K562 (cell line): ENCODE data around the gene ENTR1. TPM values are rescaled to one million over a fixed set of nuclear protein-coding genes. Genes with fewer than 3 reads are reported as not detected.
A peak's percentile ranks its signal among the peaks of the same experiment; 100 is the strongest.

Source experiments
- ADNP ChIP-seq: fragments of 200-800 bp; sonication (Bioruptor generic); IDR thresholded peaks from 2 replicates; pipeline ENCODE4 v1.6.1; 2016; ENCODE audit warnings: missing genetic modification characterization, missing compliant biosample characterization
- DMBX1 ChIP-seq: fragments of 250-450 bp; sonication (Bioruptor Pico); IDR thresholded peaks from 2 replicates; pipeline ENCODE4 v1.8.0; 2022; ENCODE audit warnings: inconsistent platforms, mild to moderate bottlenecking, moderate library complexity, borderline replicate concordance
- HINFP ChIP-seq: fragments of 450-650 bp; conservative IDR thresholded peaks from 2 replicates; pipeline ENCODE4 v1.6.1; 2016; ENCODE audit warnings: missing genetic modification characterization, low read depth, mild to moderate bottlenecking, control low read depth, missing compliant biosample characterization
- MAFG ChIP-seq: fragments of 450-650 bp; conservative IDR thresholded peaks from 2 replicates; pipeline ENCODE4 v1.6.1; 2016; ENCODE audit warnings: missing genetic modification characterization, missing compliant biosample characterization
- MAX ChIP-seq: sonication (generic); formaldehyde crosslinking; IDR thresholded peaks from 2 replicates; pipeline ENCODE4 v1.9.0; 2022; ENCODE audit warnings: mild to moderate bottlenecking, missing genetic modification reagents
- MNT ChIP-seq, 2 experiments: fragments of 450-650 bp; conservative IDR thresholded peaks; 2 replicates each; pipeline ENCODE4 v1.6.1; 2017; ENCODE audit warnings: mild to moderate bottlenecking in 2 of 2, moderate library complexity in 2 of 2
- MYC ChIP-seq, 2 experiments: fragments of 250-450 bp in 1 of 2; sonication (Bioruptor Pico) in 1 of 2; IDR thresholded peaks; 2 replicates each; pipeline versions ENCODE4 v1.5.1 to v1.6.1; 2012 to 2021; ENCODE audit warnings: low read depth in 2 of 2, borderline replicate concordance in 1 of 2, improper control_type of control experiment in 1 of 2, low read length in 1 of 2, mild to moderate bottlenecking in 1 of 2, moderate library complexity in 1 of 2
- RAD21 ChIP-seq, 2 experiments: fragments of 250-450 bp in 1 of 2; fragments of 450-650 bp in 1 of 2; sonication (Bioruptor Pico) in 1 of 2; formaldehyde crosslinking in 1 of 2; IDR thresholded peaks in 1 of 2; conservative IDR thresholded peaks in 1 of 2; 2 replicates each; pipeline versions ENCODE4 v1.4.0 to v1.8.0; 2020 to 2022; ENCODE audit warnings: mild to moderate bottlenecking in 2 of 2, moderate library complexity in 1 of 2
- STAT5A ChIP-seq: IDR thresholded peaks from 2 replicates; pipeline ENCODE4 v1.6.1; 2012; ENCODE audit warnings: low read length, inconsistent platforms, borderline replicate concordance
- TCF7L2 ChIP-seq: fragments of 150-350 bp; IDR thresholded peaks from 2 replicates; pipeline ENCODE4 v1.6.1; 2016; ENCODE audit warnings: low read depth, mild to moderate bottlenecking, low read length, moderate library complexity
- ZBTB1 ChIP-seq: sonication (generic); formaldehyde crosslinking; IDR thresholded peaks from 2 replicates; pipeline ENCODE4 v1.8.1; 2023; ENCODE audit warnings: missing genetic modification reagents, low read depth, mild to moderate bottlenecking, borderline replicate concordance
- ZFP36 ChIP-seq: fragments of 150-350 bp; IDR thresholded peaks from 2 replicates; pipeline ENCODE4 v1.6.1; 2018; ENCODE audit warnings: low read length, low read depth; ENCODE audit not compliant: partially characterized antibody
- ZNF609 ChIP-seq: sonication (generic); formaldehyde crosslinking; IDR thresholded peaks from 2 replicates; pipeline ENCODE4 v1.8.1; 2023; ENCODE audit warnings: missing genetic modification reagents, mild to moderate bottlenecking, borderline replicate concordance
- polyA plus RNA-seq, 8 experiments: library from polyadenylated mRNA; depleted of rRNA in 4 of 8; stranded (reverse) in 5 of 8; unstranded in 3 of 8; fragments of >200 nt; fragmentation: Nextera tagmentation in 2 of 8; fragmentation: Illumina TruSeq in 1 of 8; extraction: Ambion mirVana in 2 of 8; extraction: Trizol in 1 of 8; gene quantifications; 2 replicates each; pipeline versions ENCODE4 v1.2.1 to v1.2.3, GENCODE V29; 2011 to 2014; ENCODE audit warnings: inconsistent platforms in 1 of 8, missing spikeins in 1 of 8
- total RNA-seq, 7 experiments: library from RNA; depleted of rRNA in 6 of 7; stranded (reverse); fragments of >200 nt in 6 of 7; fragmentation: Illumina TruSeq in 2 of 7; extraction: Trizol in 2 of 7; gene quantifications; 2 replicates each; pipeline versions ENCODE4 v1.2.1 to v1.2.3, GENCODE V29; 2011 to 2021; ENCODE audit warnings: low replicate concordance in 1 of 7
- TF ChIP-seq, protein P1 (sequence below), 2 experiments: fragments of 200-800 bp in 1 of 2; sonication (Bioruptor generic) in 1 of 2; sonication (generic) in 1 of 2; formaldehyde crosslinking in 1 of 2; IDR thresholded peaks in 1 of 2; conservative IDR thresholded peaks in 1 of 2; 2 replicates each; pipeline versions ENCODE4 v1.5.0 to v1.6.1; 2016 to 2020; ENCODE audit warnings: missing compliant biosample characterization in 1 of 2, missing genetic modification characterization in 1 of 2, missing genetic modification reagents in 1 of 2

Gene ENTR1
- total and polyA plus RNA-seq, 9 of the 15 experiments (the other 6 are each of a cell fraction or from before 2014, with no cell fraction given), result 6.7 to 106 (median 72.6) TPM

DNA sequence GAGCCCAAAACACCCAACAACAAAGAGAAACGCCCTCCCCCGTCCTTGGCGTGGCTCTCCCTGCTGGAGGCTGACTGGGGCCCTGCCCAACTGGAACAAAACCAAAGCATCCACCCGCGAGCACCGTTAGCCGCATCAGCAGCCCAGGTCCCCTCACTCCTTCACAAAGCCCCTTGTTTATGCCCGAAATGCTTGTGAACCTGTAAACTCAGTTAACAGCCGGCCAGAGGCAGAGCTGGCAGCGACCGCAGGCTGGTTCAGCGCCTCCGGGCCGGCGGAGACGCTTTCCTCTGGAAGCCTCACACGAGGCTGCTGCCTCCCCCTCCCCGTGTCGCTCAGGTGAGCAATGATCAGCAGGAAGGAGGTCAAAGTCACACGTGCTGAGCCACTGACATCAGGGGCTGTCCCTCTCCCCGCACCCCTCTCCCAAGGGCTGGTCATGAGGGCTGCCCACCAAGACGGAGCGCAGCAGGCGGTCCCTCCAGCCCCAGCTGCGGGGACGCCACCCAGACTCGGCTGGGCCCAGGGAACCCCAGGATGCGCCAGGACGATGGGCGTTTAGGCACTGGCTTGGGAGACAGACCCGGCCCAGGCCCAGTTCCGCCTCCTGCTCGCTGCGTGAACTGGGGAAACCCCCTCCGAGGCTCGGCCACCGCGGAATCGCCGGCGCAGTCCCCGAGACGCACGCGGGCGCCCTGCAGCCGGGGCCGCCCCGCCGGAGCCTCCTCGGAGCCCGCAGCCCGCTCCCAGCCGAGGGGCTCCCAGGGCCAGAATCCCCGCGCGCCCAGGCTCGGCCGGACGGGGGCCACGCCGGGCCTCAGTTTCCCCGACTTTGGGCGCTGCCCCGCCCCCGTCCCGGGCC, 11.0 kb downstream of the ENTR1 start (continued):
- TF ChIP-seq MNT (conservative IDR thresholded peaks at IDR 0.05) (0 out of 4 replicates have a peak, but pooled peaks have one; percentile 5 to 33), MAX (peak; percentile 59), MAFG (tag) (no peak), MYC (IDR thresholded peaks at IDR 0.05; ENCODE audit: low read depth, low read length) (peak; percentile 58; the same call in 1 of the 2 replicates), MYC (CRISPR knock-in tag; IDR thresholded peaks at IDR 0.05; ENCODE audit: borderline replicate concordance, low read depth) (no peak), RAD21 (CRISPR knock-in tag; conservative IDR thresholded peaks at IDR 0.05 in 1 of 2, IDR thresholded peaks at IDR 0.05 in 1 of 2) (no peak), ZNF609 (CRISPR knock-in tag) (no peak), DMBX1 (no peak), HINFP (tag) (no peak), ZBTB1 (0 out of 2 replicates have a peak, but pooled peaks have one; percentile 5), ZFP36 (no peak), STAT5A (no peak), ADNP (tag) (no peak), TCF7L2 (no peak)
- TF ChIP-seq, protein P1, sequence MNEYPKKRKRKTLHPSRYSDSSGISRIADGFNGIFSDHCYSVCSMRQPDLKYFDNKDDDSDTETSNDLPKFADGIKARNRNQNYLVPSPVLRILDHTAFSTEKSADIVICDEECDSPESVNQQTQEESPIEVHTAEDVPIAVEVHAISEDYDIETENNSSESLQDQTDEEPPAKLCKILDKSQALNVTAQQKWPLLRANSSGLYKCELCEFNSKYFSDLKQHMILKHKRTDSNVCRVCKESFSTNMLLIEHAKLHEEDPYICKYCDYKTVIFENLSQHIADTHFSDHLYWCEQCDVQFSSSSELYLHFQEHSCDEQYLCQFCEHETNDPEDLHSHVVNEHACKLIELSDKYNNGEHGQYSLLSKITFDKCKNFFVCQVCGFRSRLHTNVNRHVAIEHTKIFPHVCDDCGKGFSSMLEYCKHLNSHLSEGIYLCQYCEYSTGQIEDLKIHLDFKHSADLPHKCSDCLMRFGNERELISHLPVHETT (CRISPR knock-in tag; conservative IDR thresholded peaks at IDR 0.05 in 1 of 2, IDR thresholded peaks at IDR 0.05 in 1 of 2), result 0 out of 4 replicates have a peak, but pooled peaks of 1 of the 2 experiments have one; percentile 42
